NT2/D1 (cell line): ENCODE results near the gene MSMB.

Experiments
- SUZ12 ChIP-seq: IDR thresholded peaks from 2 replicates; pipeline ENCODE4 v1.6.1; 2011; ENCODE audit not compliant: insufficient read length, insufficient read depth; ENCODE audit errors: extremely low read depth
- YY1 ChIP-seq: IDR thresholded peaks from 2 replicates; pipeline ENCODE4 v1.6.1; 2011; ENCODE audit not compliant: insufficient read length, insufficient read depth
- ZNF274 ChIP-seq: IDR thresholded peaks from 2 replicates; pipeline ENCODE4 v1.6.1; 2011; ENCODE audit warnings: mild to moderate bottlenecking, low read depth, low read length

DNA sequence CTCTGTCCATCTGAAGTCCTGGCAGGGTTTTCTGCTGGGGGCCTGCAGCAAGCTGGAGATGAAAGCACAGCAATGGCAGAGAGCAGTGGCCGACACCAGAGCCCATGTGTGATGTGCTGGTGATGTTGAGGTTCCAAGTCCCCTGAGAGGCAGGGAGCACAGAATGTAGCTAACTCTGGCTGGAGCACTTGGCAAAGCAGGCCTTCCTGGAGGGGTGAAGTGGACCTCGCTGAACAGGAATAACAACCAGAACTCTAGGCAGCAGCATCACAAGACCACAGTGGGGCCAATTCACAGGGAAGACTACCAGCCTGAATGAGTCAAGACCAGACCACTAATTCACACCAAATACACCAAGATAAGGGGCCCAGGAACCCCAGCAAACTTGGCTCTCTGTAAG lies 22.8 kb upstream of the MSMB start:
- TF ChIP-seq ZNF274 (no peak), YY1 (no peak), SUZ12 (no peak)
